Measurements from ENCODE around the gene TREML4. TPM values are rescaled to one million over a fixed set of nuclear protein-coding genes. Genes with fewer than 3 reads are reported as not detected.

TREML4 gene
- total and polyA plus RNA-seq, 10 donors = 0.44 to 2.2 TPM; not detected in 8

DNA sequence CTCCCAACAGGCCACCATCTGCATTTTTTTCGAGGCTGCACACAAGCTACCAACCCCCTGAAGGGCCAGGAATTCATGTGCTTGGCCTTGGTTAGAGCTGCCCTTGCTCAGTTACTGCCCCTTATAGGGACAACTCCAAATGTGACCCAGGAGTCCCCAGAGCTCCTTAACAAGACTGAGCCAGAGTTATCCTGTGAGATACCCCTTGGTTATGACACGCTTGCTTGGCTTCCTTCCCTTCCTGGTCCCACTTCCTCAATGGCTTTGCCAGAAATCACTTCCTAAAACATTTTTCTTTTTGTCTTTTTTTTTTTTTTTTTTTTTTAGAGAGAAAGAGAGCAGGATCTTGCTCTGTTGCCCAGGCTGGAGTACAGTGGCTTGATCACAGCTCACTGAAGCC is 49.5 kb downstream of the TREML4 start:
- no peak for DNase-seq
- intact Hi-C loops (cut with DNase I; ENCODE audit: low total_unique reads) = no loop called here
- 55 to 63% (median 62%) methylated on average over 2 of the region's 2 CpGs for WGBS, 5 donors
- Histone ChIP-seq H3K27me3 (replicated peaks in 1 of 7) (no peaks in the 10 kb centered on the region), H3K4me1 (peaks cover 0 to 71% (median 31%) of the 10 kb centered on the region in 6 donors), H3K36me3 (peaks cover 0 to 17% (median 0%) of the 10 kb centered on the region in 6 donors), H3K4me3 (no peak overlapping the region), H3K27ac (peak overlapping the region in 4 of 8 donors; percentile 18 to 93 (median 39)), H3K9me3 (no peaks in the 10 kb centered on the region)
- no peak for TF ChIP-seq POLR2A (IDR thresholded peaks at IDR 0.05)
- peak in 1 of 3 donors; percentile 24 for TF ChIP-seq POLR2AphosphoS5 (IDR thresholded peaks at IDR 0.05)

DNA sequence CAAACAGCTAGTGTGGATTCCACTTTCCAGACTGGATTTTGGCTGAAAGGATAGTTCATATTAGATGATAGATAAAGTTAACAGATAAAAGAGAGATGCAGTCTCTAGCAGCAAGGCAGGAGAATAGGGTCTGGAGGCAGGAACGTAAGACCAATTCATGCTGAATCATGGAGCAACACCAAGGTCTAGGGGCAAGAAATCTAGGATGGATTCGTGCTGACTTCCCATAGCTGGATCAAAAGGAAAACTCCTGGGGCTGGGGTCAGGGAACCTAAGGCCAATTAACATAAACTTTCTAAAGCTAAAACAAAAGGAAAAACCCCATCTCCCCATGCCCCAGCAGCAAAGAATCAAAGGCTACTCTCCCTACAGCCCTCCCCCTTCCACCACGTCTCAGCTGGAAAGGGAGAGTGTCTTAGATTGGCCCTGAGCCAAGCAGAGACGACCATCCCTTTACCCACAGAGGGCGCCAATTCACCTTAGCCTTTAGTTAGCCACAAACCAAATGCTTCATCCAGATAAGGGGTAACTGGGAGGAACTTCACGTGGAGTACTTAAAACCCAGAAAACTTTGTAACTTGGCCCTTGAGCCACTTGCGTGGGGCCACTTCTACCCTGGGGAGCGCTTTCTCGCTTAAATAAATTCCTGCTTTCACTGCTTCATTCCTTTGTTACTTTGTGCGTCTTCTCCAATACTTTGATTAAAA is 50.7 kb downstream of the TREML4 start:
- TF ChIP-seq POLR2AphosphoS5 (IDR thresholded peaks at IDR 0.05) = peak in 1 of 3 donors; percentile 92
- TF ChIP-seq POLR2A (IDR thresholded peaks at IDR 0.05) = no peak
- TF ChIP-seq, protein P1, sequence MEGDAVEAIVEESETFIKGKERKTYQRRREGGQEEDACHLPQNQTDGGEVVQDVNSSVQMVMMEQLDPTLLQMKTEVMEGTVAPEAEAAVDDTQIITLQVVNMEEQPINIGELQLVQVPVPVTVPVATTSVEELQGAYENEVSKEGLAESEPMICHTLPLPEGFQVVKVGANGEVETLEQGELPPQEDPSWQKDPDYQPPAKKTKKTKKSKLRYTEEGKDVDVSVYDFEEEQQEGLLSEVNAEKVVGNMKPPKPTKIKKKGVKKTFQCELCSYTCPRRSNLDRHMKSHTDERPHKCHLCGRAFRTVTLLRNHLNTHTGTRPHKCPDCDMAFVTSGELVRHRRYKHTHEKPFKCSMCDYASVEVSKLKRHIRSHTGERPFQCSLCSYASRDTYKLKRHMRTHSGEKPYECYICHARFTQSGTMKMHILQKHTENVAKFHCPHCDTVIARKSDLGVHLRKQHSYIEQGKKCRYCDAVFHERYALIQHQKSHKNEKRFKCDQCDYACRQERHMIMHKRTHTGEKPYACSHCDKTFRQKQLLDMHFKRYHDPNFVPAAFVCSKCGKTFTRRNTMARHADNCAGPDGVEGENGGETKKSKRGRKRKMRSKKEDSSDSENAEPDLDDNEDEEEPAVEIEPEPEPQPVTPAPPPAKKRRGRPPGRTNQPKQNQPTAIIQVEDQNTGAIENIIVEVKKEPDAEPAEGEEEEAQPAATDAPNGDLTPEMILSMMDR (IDR thresholded peaks at IDR 0.05 in 8 of 11, conservative IDR thresholded peaks at IDR 0.05 in 3 of 11) = peak; percentile 30 to 70 (median 59)
- 18 to 29% (median 24%) methylated on average over 10 of the region's 10 CpGs for WGBS, 5 donors
- Histone ChIP-seq H3K27me3 (replicated peaks in 1 of 7) (no peaks in the 10 kb centered on the region), H3K4me1 (peaks cover 0 to 59% (median 28%) of the 10 kb centered on the region in 6 donors), H3K27ac (peak overlapping the region in 3 of 8 donors; percentile 43 to 93 (median 53)), H3K36me3 (peaks cover 0 to 17% (median 0%) of the 10 kb centered on the region in 6 donors), H3K9me3 (no peaks in the 10 kb centered on the region), H3K4me3 (no peak overlapping the region)
- intact Hi-C loops (cut with DNase I; ENCODE audit: low total_unique reads) = no loop called here
- peak; percentile 80 for DNase-seq

DNA sequence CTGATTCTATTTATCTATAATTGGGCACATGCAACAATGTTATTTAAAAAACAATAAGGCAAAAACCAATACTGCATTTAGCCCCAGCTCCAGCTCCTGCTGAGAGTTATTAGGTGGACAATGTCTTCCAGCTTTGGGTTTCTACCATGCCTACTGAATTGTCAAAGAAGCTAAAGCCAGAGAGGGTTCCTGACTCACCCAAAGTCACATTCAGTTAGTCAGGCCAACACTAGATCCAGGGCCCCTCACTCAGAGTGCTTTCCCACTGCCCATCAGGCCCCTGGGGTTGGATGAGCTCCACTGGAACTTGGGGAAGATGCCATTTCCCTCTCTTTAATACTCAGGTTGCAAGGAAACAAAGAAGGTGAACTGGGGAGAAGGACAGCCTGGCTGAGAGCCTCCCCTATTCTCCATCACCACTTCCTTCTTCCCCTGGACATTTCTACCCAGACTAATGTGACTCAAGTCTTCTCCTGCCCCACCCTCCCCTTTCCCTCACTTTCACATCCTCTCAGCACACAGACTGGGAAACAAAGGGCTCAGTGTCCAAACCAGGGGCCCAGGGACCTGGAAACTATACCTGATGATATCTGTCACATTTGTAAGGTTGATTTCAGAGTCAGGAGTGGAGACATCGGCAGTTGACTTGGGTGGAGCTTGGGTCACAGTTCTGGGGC is 52.4 kb downstream of the TREML4 start:
- H3K27ac ChIP-seq = peak overlapping the region in 3 of 8 donors; percentile 28 to 68 (median 50)
- no peaks in the 10 kb centered on the region for H3K9me3 ChIP-seq
- peaks cover 0 to 12% (median 0%) of the 10 kb centered on the region in 6 donors for H3K36me3 ChIP-seq
- WGBS, 5 donors = 86 to 95% (median 89%) methylated on average over 1 of the region's 1 CpG
- TF ChIP-seq POLR2AphosphoS5 (IDR thresholded peaks at IDR 0.05) (no peak), POLR2A (IDR thresholded peaks at IDR 0.05) (no peak)
- TF ChIP-seq, protein P1 (IDR thresholded peaks at IDR 0.05 in 8 of 11, conservative IDR thresholded peaks at IDR 0.05 in 3 of 11) = no peak
- intact Hi-C loops (cut with DNase I; ENCODE audit: low total_unique reads) = no loop called here
- peaks cover 0 to 49% (median 17%) of the 10 kb centered on the region in 6 donors for H3K4me1 ChIP-seq
- H3K27me3 ChIP-seq (replicated peaks in 1 of 7) = peaks cover 0 to 6% (median 0%) of the 10 kb centered on the region in 7 donors
- no peak overlapping the region for H3K4me3 ChIP-seq
- no peak for DNase-seq

DNA sequence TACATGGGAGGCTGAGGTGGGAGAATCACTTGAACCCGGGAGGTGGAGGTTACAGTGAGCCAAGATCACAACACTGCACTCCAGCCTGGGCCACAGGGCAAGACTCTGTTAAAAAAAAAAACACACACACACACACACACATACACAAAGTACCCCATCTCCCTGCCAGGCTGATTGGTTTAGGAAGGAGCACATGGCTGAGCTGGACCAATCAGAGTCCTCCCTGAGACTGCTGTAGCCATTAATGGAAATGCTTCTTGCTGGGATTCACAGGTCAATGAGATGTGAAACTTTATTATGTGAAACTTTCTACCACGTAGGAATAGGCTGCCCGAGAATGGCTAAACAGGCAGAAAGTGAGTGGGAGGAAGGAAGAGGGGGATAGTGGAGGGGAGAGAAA is 55.5 kb downstream of the TREML4 start:
- no peak for TF ChIP-seq POLR2AphosphoS5 (IDR thresholded peaks at IDR 0.05)
- TF ChIP-seq POLR2A (IDR thresholded peaks at IDR 0.05) = no peak
- Histone ChIP-seq H3K36me3 (peaks cover 0 to 12% (median 0%) of the 10 kb centered on the region in 6 donors), H3K27ac (no peak overlapping the region), H3K4me1 (peaks cover 0 to 33% (median 8%) of the 10 kb centered on the region in 6 donors), H3K9me3 (no peaks in the 10 kb centered on the region), H3K4me3 (no peak overlapping the region), H3K27me3 (replicated peaks in 1 of 7) (peaks cover 0 to 6% (median 0%) of the 10 kb centered on the region in 7 donors)
- WGBS, 5 donors = 62 to 88% (median 70%) methylated on average over 3 of the region's 3 CpGs
- intact Hi-C loops (cut with DNase I; ENCODE audit: low total_unique reads) = no loop called here
- no peak for DNase-seq

DNA sequence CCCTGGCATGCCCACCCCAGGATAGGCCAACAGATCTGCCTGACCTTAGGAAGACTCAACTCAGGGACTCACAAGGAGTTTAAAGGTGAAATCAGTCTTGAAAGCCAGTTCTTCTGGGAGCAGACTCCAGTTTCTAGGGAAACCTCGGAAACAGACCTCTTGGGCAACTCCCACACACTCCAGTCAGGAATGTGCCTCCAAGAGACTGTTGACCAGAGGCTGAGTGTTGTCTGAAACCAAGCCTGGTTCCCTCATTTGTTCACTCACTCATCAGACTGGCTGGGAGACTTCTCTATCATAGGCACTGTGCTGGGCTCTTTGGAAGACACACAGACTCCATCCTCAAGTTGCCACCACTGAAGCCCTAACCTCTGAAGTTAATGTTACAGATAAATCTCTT is 56.6 kb downstream of the TREML4 start:
- peaks cover 0 to 12% (median 0%) of the 10 kb centered on the region in 6 donors for H3K36me3 ChIP-seq
- peaks cover 0 to 22% (median 0%) of the 10 kb centered on the region in 6 donors for H3K4me1 ChIP-seq
- TF ChIP-seq, protein P1 (IDR thresholded peaks at IDR 0.05 in 8 of 11, conservative IDR thresholded peaks at IDR 0.05 in 3 of 11) = no peak
- TF ChIP-seq POLR2A (IDR thresholded peaks at IDR 0.05) = no peak
- no peak for TF ChIP-seq POLR2AphosphoS5 (IDR thresholded peaks at IDR 0.05)
- DNase-seq = no peak
- intact Hi-C loops (cut with DNase I; ENCODE audit: low total_unique reads) = no loop called here
- peaks cover 0 to 6% (median 0%) of the 10 kb centered on the region in 7 donors for H3K27me3 ChIP-seq (replicated peaks in 1 of 7)
- H3K9me3 ChIP-seq = no peaks in the 10 kb centered on the region
- WGBS, 5 donors = 39 to 79% (median 56%) methylated on average over 1 of the region's 1 CpG
- H3K4me3 ChIP-seq = peak overlapping the region in 1 of 8 donors; percentile 58
- peak overlapping the region in 1 of 8 donors; percentile 91 for H3K27ac ChIP-seq
